Hippocampal formation (tissue), 2 donors: ENCODE results near the gene ZBTB7A.

Experiments used
- DNase-seq, 2 donors: peaks; one replicate each; lab custom pipeline; 2025; lab: John Stamatoyannopoulos, UW

Gene ZBTB7A

DNA sequence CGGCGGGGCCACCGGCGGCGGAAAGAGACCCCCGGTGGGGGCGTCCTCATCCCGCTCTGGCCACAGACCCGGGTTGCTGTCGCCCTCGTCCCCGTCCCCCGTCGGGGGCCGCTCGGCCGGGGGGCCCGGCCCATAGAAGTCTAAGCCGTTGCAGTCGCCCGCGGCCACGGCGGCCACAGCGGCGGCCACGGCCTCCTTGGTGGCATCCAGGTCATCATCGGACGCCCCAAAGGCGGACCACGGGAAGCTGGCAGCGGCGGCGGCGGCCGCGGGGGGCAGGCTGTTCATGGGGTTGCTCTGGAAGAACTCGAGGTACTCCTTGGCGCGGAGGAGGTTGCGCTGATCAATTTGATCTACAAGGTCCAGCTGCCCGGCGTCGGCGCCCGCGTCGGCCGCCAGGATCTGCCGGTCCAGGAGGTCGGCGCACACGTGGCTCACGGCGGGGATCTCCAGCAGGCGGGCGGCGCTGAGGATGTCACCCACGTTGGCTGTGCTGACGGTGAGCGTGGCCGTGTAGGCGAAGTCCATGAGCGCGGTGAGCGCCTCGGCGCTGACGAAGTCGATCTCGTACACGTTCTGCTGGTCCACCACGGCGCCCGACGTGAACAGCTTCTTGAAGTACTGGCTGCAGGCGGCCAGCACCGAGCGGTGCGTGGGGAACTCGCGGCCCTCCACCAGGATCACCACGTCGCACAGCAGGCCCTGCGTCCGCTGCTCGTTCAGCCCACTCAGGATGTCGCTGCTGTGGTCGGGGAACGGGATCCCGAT, 12.1 kb downstream of the ZBTB7A start:
- DNase-seq: no peak

DNA sequence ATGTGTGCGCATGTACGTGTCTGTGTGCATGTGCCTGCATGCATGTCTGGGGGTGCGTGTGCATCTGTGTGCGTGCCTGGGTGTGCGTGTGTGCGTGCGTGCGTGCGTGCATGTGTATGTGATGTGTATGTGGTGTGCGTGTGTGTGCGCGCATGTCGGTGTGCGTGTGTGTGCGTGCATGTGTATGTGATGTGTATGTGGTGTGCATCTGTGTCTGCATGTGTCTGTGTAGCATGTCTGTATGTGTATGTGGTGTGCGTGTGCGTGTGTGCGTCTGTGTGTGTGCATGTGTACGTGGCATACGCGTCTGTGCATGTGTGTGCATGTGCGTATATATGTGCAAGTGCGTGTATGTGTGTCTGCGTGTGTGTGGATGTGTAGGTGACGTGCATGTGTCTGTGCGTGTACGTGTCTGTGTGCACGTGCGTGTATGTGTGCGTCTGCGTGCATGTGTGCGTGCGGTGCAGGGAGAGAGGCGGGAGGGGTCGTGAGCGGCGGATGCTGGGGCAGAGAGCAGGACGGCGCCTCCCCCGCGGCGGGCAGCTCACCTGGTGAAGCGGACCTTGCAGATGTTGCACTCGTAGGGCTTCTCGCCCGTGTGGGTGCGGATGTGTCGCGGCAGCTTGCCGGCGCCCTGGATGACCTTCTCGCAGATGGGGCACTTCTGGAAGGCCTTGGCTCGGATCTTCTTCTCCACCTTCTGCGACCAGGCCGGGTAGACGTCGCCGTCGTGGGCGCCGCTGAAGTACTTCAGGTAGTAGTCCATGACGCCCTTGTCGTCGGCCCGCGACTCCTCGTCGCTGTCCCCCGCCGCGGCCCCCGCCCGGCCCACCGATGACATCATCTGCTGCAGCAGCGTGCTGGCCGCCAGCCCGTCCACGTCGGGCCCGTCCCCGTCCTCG, 13.0 kb downstream of the ZBTB7A start:
- DNase-seq: no peak

GRCh38 chr19:4052993-4053422, 13.7 kb downstream of the ZBTB7A start:
- no peak for DNase-seq

DNA sequence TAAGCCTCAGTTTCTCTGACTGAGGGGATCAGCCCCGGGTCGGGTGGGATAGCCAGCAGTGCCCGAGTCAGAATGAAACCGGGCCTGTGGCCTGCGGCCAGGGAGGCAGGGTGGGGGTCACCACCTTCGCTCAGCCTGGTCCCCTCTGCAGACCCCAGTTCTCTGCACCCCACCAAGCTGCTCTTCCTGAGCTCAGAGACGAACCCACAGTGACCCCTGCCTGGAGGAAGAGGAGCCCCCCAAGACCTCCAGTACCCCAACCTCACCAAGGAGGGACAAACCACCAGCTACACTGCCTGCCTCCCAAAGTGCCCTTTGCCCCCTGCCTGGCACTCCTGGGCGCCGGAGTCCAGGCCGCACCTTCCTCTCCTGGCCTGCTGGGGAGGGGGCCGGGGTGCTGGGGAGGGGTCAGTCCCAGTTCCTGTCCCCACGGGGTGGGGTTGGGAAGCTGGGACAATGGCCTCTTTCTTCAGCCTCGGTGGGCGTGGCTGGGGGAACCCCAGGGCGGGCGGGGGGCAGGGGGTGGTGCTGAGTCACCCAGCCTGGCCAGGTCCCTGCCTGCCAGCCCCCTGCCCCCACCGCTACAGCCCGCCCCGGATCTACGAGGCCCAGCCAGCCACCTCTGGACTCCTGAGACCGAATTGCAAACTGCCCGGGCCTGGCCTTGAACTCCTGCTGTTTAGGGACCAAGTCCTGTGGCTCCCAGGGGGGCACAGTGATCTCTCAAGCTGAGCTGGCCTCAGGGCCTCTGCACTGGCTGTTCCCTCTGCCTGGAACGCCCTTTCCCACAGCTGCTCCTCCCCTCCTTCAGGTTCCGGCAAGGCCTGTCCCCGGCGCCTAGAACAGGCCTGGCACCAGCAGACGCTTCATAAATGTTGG, 14.3 kb downstream of the ZBTB7A start:
- DNase-seq: peak in 1 of 2 donors; percentile 32

GRCh38 chr19:4051175-4052101, 15.3 kb downstream of the ZBTB7A start:
- no peak for DNase-seq

DNA sequence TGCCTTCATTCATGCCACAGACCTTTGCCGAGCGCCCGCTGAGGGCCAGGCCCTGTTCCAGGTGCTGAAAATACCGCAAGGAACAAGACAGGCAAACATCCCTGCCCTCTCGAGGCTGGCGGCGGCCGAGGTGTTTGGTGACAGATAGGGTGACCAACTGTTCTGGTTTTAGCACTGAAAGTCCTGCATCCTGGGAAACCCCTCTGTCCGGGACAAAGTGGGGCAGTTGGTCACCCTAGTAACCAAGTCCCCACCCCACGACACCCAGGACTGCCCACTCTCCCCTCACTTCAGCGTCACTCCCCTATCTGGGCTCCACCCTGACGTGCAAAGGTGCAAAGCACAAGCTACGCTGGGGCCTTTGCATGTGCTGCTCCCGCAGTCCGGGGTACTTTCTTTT, 17.3 kb downstream of the ZBTB7A start:
- no peak for DNase-seq

DNA sequence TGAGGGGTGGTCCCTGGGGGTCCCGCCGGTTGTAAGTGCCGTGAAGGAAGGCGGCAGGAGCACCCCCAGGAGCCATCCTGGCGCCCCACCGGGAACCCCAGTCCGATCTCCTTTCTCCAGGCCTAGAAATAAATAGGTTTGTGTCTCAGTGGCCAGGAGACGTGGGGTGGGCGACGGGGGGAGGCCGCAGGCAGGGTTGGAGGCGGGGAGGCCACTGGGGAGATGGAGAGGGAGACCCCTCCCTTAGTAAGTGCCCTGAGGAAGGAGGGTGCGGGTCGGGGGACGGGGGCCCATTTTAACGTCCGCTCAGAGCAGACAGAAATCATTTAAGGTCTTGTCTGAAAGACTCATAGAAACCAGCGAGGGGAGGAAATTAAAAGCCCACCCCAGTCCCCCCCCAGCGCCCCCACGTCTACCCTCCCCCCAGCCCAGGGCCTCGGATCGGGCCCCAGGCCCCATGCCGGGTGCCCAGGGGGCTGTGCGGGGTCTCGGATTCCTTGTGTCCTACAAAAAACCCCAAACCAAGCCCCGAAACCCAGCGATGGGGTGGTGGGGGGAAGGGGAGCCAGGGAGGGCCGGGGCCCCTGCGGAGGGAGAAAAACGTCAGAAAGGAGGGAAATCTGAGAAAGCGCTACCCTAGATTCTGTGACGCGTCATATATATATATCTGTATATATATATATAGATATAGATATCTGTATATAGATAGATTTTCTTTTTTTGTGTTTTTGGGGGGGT, 19.6 kb downstream of the ZBTB7A start:
- DNase-seq: no peak

DNA sequence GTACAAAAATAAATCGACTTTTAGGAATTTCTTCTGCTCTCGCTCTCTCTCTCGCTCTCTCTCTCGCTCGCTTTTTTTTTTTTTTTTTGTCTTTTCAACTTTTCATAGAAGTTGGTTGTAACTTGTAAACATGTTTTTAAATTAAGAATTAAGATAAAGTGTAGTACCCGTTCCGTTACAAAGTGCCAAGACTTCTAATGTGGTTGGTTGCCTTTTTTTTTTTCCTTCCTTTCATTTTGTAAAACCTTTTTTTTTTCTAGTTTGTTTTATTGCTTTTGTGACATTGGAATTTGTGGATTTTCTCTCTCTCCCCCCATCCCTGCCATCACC, 20.4 kb downstream of the ZBTB7A start:
- DNase-seq: no peak

- DNase-seq: no peak
These were observed 20.9 kb downstream of the ZBTB7A start for GRCh38 chr19:4045597-4046361.

DNA sequence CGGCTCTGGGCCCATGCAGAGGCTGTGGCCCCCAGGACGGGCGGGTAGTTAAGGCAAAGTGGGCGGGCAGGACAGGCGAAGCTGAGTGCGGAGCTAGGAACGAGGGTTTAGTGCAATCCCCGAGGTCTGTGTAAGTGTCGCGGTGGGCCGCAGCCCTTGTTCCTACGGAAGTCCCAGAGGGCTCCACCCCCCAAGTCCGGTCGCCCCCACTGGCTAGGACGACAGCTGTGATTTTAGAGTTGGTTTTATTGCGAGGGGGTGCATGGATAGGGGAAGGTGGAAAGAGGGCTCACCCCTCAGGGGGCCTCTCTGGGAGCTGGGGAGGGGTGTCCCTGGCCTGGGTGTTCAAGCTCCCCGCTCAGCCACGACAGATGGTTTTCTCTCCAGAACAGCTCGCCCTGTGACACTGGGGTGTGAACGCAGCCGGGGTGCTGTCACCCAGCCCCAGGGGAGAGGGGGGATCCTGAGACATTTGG, 21.7 kb downstream of the ZBTB7A start:
- no peak for DNase-seq

GRCh38 chr19:4043966-4044715, 22.6 kb downstream of the ZBTB7A start:
- DNase-seq: no peak

GRCh38 chr19:4043401-4043800, 23.3 kb downstream of the ZBTB7A start:
- no peak for DNase-seq

GRCh38 chr19:4042731-4043082, 24.0 kb downstream of the ZBTB7A start:
- DNase-seq: no peak

GRCh38 chr19:4042064-4042730, 24.5 kb downstream of the ZBTB7A start:
- DNase-seq: no peak

- DNase-seq: no peak
These were observed 27.9 kb downstream of the ZBTB7A start for GRCh38 chr19:4038661-4039423.

- no peak for DNase-seq
These were observed 28.6 kb downstream of the ZBTB7A start for GRCh38 chr19:4038057-4038456.

- DNase-seq: no peak
These were observed 29.3 kb downstream of the ZBTB7A start for GRCh38 chr19:4037301-4037949.
